GM18519 (cell line): ENCODE measurements around the gene SIDT2.

Experiments used
- ATAC-seq: cut with Tn5 transposase; IDR thresholded peaks from one replicate; pipeline ENCODE4 v1.9.1; 2021; ENCODE audit warnings: mild to moderate bottlenecking, moderate library complexity; ENCODE audit not compliant: unreplicated experiment, low FRiP score

The SIDT2 gene

DNA sequence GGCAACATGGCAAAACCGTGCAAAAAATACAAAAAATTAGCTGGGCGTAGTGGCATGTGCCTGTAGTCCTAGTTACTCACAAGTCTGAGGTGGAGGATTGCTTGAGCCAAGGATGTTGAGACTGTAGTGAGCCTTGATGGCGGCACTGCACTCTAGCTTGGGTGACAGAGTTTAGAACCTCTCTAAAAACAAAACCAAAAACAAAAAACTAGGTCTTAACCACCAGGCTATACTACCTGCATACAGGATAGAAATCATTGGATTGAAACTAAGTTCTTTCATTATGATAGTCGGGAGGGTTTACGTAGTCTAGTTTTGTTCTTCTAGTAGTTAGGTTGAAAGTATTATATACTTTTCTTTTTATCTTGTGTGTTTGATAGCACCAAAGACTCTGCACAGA, 59.7 kb downstream of the SIDT2 start:
- ATAC-seq: no peak

DNA sequence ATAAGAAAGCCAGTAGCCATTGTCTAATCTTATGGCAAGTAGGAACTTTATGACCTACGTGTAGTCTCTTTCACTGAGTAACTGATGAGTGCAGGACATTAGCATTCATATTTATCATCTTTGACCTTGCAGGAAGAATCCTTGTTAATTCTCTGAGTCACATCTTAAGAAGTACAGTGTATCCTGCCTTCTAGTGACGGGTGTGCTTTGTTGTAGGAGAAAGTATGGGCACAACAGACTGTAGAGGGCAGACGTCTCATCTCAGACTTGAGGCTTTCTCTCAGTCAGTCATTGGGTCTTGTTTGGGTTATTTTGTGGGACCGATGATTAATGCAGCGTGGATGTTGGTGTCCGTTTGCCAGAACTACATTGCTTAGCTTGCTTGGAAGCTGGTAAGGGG, 60.8 kb downstream of the SIDT2 start:
- ATAC-seq: no peak
